ACC112 (cell line): ENCODE data around the gene MAP3K2.
"Not testable (repeated sequence)": the region's sequence is repeated elsewhere in the genome, so short reads cannot be mapped to it uniquely, and the experiment has no call there.

Source experiments
- H2AFZ ChIP-seq: fragments of 200-600 bp; sonication (generic); one replicate; pipeline ENCODE4 v1.6.0; 2017; ENCODE audit warnings: antibody characterized with exemption, low read length; ENCODE audit not compliant: unreplicated experiment
- H3K27ac ChIP-seq: fragments of 200-600 bp; sonication (generic); 2 replicates; pipeline ENCODE4 v1.5.1; 2014; ENCODE audit warnings: low read depth, mild to moderate bottlenecking, antibody characterized with exemption, low read length, moderate library complexity
- H3K27me3 ChIP-seq: fragments of 200-600 bp; sonication (generic); 2 replicates; pipeline ENCODE4 v1.6.1; 2014; ENCODE audit warnings: mild to moderate bottlenecking, antibody characterized with exemption, low read length, moderate library complexity, mixed read lengths; ENCODE audit not compliant: insufficient read depth
- H3K36me3 ChIP-seq: fragments of 200-600 bp; sonication (generic); 2 replicates; pipeline ENCODE4 v1.6.1; 2016; ENCODE audit warnings: mild to moderate bottlenecking, antibody characterized with exemption, low read length, moderate library complexity, mixed read lengths; ENCODE audit not compliant: insufficient read depth
- H3K4me1 ChIP-seq: fragments of 200-600 bp; sonication (generic); one replicate; pipeline ENCODE4 v1.6.1; 2016; ENCODE audit warnings: low read length, mixed read lengths; ENCODE audit not compliant: insufficient read depth, unreplicated experiment, control insufficient read depth
- H3K4me3 ChIP-seq: fragments of 200-600 bp; sonication (generic); 2 replicates; pipeline ENCODE4 v1.5.1; 2014; ENCODE audit warnings: mild to moderate bottlenecking, low read depth, low read length
- H3K79me2 ChIP-seq: fragments of 200-600 bp; sonication (generic); one replicate; pipeline ENCODE4 v1.6.0; 2016; ENCODE audit warnings: low read length; ENCODE audit not compliant: control insufficient read depth, unreplicated experiment, insufficient read depth

The MAP3K2 gene

DNA sequence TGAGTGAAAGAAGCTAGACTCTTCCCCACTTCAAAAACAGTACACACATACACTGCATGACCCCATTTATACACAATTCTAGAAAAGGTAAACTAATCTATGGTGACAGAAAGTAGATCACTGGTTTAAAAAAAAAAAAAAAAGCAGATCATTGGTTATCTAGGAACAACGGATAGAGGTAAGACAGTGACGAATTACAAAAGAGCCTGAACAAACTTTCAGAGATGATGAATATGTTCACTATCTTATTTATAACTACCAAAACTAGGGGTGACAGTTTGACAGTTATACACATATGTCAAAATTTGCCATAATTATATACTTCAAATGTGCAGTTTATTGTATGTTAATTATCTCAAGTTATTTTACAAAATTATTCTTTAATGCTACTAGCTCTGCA lies 27.5 kb downstream of the MAP3K2 start:
- no peak overlapping the region for H2AFZ ChIP-seq
- peaks cover 90% of the 10 kb centered on the region for H3K79me2 ChIP-seq
- no peaks in the 10 kb centered on the region for H3K36me3 ChIP-seq
- H3K4me3 ChIP-seq: no peak overlapping the region
- no peak overlapping the region for H3K27ac ChIP-seq
- H3K4me1 ChIP-seq: peaks cover 27% of the 10 kb centered on the region
- no peaks in the 10 kb centered on the region for H3K27me3 ChIP-seq

DNA sequence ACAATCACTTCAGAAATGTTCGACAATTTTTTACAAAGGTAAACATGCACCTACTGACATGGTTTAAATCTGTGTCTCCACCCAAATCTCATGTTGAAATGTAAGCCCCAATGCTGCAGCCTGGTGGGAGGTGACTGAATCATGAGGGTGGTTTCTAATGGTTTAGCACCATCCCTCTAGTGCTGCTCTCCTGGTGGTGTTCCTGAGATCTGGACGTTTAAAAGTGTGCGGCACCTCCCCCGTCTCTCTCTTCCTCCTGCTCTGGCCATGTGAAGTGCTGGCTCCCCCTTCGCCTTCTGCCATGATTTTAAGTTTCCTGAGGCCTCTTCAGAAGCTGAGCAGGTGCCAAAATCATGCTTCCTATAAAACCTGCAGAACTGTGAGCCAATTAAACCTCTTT lies 28.3 kb downstream of the MAP3K2 start:
- H3K27ac ChIP-seq: no peak overlapping the region
- H3K36me3 ChIP-seq: no peaks in the 10 kb centered on the region
- no peak overlapping the region for H3K4me3 ChIP-seq
- H2AFZ ChIP-seq: no peak overlapping the region
- H3K4me1 ChIP-seq: peaks cover 27% of the 10 kb centered on the region
- H3K79me2 ChIP-seq: peaks cover 92% of the 10 kb centered on the region
- no peaks in the 10 kb centered on the region for H3K27me3 ChIP-seq

DNA sequence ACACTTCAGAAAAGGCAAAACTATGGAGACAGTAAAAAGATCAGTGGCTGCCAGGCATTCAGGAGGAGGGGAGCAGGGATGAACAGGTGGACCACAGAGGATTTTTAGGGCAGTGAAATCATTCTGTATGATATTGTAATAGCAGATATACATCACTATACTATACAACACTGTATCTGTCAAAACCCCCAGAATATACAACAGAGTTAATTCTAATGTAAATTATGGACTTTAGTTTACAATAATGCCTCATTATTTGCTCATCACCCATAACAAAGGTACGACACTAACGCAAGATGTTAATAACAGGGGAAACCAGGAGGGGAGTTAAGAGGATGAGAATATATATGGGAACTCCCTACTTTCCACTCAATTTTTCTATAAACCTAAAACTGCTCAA lies 28.8 kb downstream of the MAP3K2 start:
- Histone ChIP-seq H2AFZ (no peak overlapping the region), H3K36me3 (no peaks in the 10 kb centered on the region), H3K4me1 (peaks cover 27% of the 10 kb centered on the region), H3K4me3 (no peak overlapping the region), H3K27ac (no peak overlapping the region), H3K79me2 (peaks cover 91% of the 10 kb centered on the region), H3K27me3 (no peaks in the 10 kb centered on the region)

DNA sequence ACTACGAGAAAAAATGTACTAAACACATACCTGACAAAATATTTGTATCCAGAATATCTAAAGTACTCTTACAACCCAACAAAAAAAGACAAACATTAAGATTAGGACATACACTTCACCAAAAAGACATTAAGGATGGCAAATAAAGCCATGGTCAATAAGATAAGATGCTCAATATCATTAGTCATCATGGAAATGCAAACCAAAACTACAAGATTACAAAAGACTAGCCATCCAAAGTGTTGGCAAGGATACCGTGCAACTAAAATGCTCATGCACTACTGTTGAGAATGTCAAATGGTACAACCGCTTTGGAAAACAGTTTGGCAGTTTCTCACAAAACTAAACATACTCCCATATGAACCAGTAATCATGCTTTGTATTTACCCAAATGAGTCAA lies 29.7 kb downstream of the MAP3K2 start:
- H3K27ac ChIP-seq: no peak overlapping the region
- no peaks in the 10 kb centered on the region for H3K27me3 ChIP-seq
- H2AFZ ChIP-seq: no peak overlapping the region
- peaks cover 21% of the 10 kb centered on the region for H3K4me1 ChIP-seq
- H3K79me2 ChIP-seq: peaks cover 81% of the 10 kb centered on the region
- no peaks in the 10 kb centered on the region for H3K36me3 ChIP-seq
- no peak overlapping the region for H3K4me3 ChIP-seq

GRCh38 chr2:127357591-127357990 lies 30.2 kb downstream of the MAP3K2 start:
- Histone ChIP-seq H3K4me1 (peaks cover 17% of the 10 kb centered on the region), H3K27ac (no peak overlapping the region), H3K36me3 (no peaks in the 10 kb centered on the region), H2AFZ (no peak overlapping the region), H3K4me3 (no peak overlapping the region), H3K79me2 (peaks cover 77% of the 10 kb centered on the region), H3K27me3 (no peaks in the 10 kb centered on the region)

GRCh38 chr2:127356531-127356930 lies 31.2 kb downstream of the MAP3K2 start:
- peaks cover 75% of the 10 kb centered on the region for H3K79me2 ChIP-seq
- H3K27ac ChIP-seq: no peak overlapping the region
- H2AFZ ChIP-seq: no peak overlapping the region
- peaks cover 7% of the 10 kb centered on the region for H3K4me1 ChIP-seq
- no peaks in the 10 kb centered on the region for H3K36me3 ChIP-seq
- H3K27me3 ChIP-seq: no peaks in the 10 kb centered on the region
- H3K4me3 ChIP-seq: no peak overlapping the region

GRCh38 chr2:127355407-127356008 lies 32.3 kb downstream of the MAP3K2 start:
- Histone ChIP-seq H3K27ac (no peak overlapping the region), H3K79me2 (peaks cover 79% of the 10 kb centered on the region), H3K4me1 (peaks cover 5% of the 10 kb centered on the region), H2AFZ (no peak overlapping the region), H3K36me3 (no peaks in the 10 kb centered on the region), H3K4me3 (no peak overlapping the region), H3K27me3 (no peaks in the 10 kb centered on the region)

GRCh38 chr2:127353873-127354676 lies 33.7 kb downstream of the MAP3K2 start:
- H3K27me3 ChIP-seq, H3K4me1 ChIP-seq, H3K4me3 ChIP-seq, H3K27ac ChIP-seq, H3K36me3 ChIP-seq, H2AFZ ChIP-seq: not testable (repeated sequence)
- peaks cover 77% of the 10 kb centered on the region for H3K79me2 ChIP-seq

- H3K79me2 ChIP-seq: peaks cover 76% of the 10 kb centered on the region
- not testable (repeated sequence) for H3K27me3 ChIP-seq, H2AFZ ChIP-seq, H3K4me3 ChIP-seq, H3K27ac ChIP-seq, H3K36me3 ChIP-seq, H3K4me1 ChIP-seq
Measured at GRCh38 chr2:127353223-127353622, 34.6 kb downstream of the MAP3K2 start.

- Histone ChIP-seq H3K27ac (no peak overlapping the region), H2AFZ (no peak overlapping the region), H3K27me3 (no peaks in the 10 kb centered on the region), H3K79me2 (peaks cover 74% of the 10 kb centered on the region), H3K4me3 (no peak overlapping the region), H3K36me3 (no peaks in the 10 kb centered on the region), H3K4me1 (peaks cover 9% of the 10 kb centered on the region)
Measured at GRCh38 chr2:127351603-127352002, 36.2 kb downstream of the MAP3K2 start.

GRCh38 chr2:127348426-127349000 lies 39.3 kb downstream of the MAP3K2 start:
- peaks cover 79% of the 10 kb centered on the region for H3K79me2 ChIP-seq
- no peaks in the 10 kb centered on the region for H3K27me3 ChIP-seq
- no peaks in the 10 kb centered on the region for H3K36me3 ChIP-seq
- H3K4me3 ChIP-seq: no peak overlapping the region
- H2AFZ ChIP-seq: no peak overlapping the region
- peaks cover 4% of the 10 kb centered on the region for H3K4me1 ChIP-seq
- no peak overlapping the region for H3K27ac ChIP-seq
